Heart right ventricle (tissue), 16 donors: Measurements from ENCODE around the gene MTCL3. TPM values are rescaled to one million over a fixed set of nuclear protein-coding genes. Genes with fewer than 3 reads are reported as not detected.
"Not testable (repeated sequence)": the region's sequence is repeated elsewhere in the genome, so short reads cannot be mapped to it uniquely, and the experiment has no call there.

Source experiments
- ATAC-seq, 8 donors: fragments of 200-7000 bp; cut with Tn5 transposase; one replicate each; pipeline ENCODE4 v1.9.1; 2020; ENCODE audit warnings: mild to moderate bottlenecking in 8 of 8, moderate library complexity in 8 of 8, moderate number of reproducible peaks in 1 of 8
- DNase-seq, 2 donors: peaks; one replicate each; pipeline ENCODE4 v3.0.0-alpha.2; 2020
- H3K27ac ChIP-seq, 10 donors: fragments of 200-600 bp; sonication (generic) in 2 of 10; one replicate each; pipeline versions ENCODE4 v1.5.0 to v1.8.0; 2020 to 2022; ENCODE audit warnings: mild to moderate bottlenecking in 3 of 10
- H3K27me3 ChIP-seq, 7 donors: fragments of 200-600 bp; one replicate each; pipeline ENCODE4 v1.8.0; 2021 to 2022; ENCODE audit warnings: mild to moderate bottlenecking in 2 of 7
- H3K36me3 ChIP-seq, 9 donors: fragments of 200-600 bp; sonication (generic) in 1 of 9; one replicate each; pipeline versions ENCODE4 v1.5.0 to v1.8.0; 2020 to 2022; ENCODE audit warnings: mild to moderate bottlenecking in 2 of 9
- H3K4me1 ChIP-seq, 9 donors: fragments of 200-600 bp; sonication (generic) in 1 of 9; one replicate each; pipeline versions ENCODE4 v1.5.0 to v1.8.0; 2020 to 2022; ENCODE audit warnings: mild to moderate bottlenecking in 4 of 9
- H3K4me3 ChIP-seq, 10 donors: fragments of 200-600 bp; sonication (generic) in 2 of 10; one replicate each; pipeline versions ENCODE4 v1.5.0 to v1.8.0; 2020 to 2022; ENCODE audit warnings: mild to moderate bottlenecking in 7 of 10, moderate library complexity in 2 of 10
- H3K9me3 ChIP-seq, 11 donors: fragments of 200-600 bp in 10 of 11; sonication (generic) in 2 of 11; one replicate each; pipeline versions ENCODE4 v1.5.0 to v1.8.0; 2013 to 2022; ENCODE audit warnings: mild to moderate bottlenecking in 2 of 11, control low read depth in 1 of 11, moderate library complexity in 1 of 11
- CTCF ChIP-seq, 9 donors: fragments of 200-600 bp; sonication (generic) in 2 of 9; IDR thresholded peaks; one replicate each; pipeline versions ENCODE4 v1.5.0 to v1.8.0; 2021 to 2022; ENCODE audit warnings: antibody characterized with exemption in 9 of 9, mild to moderate bottlenecking in 5 of 9, moderate library complexity in 1 of 9
- WGBS, 2 donors: extraction: QIAGEN DNeasy Blood & Tissue Kit; methylation state at CpG; one replicate each; pipeline ENCODE4 v1.1.7; 2013; ENCODE audit warnings: inconsistent platforms in 1 of 2; 5-methylcytosine and 5-hydroxymethylcytosine counted together
- intact Hi-C, 10 donors: fragments of 100-400 bp; cut with DNase I; formaldehyde crosslinking; loops; one replicate each; pipeline versions ENCODE4 v1.11.1 to v1.14.2; 2022
- polyA plus RNA-seq, 2 donors: library from polyadenylated mRNA; stranded (reverse); fragments of 200-250 nt; gene quantifications; one replicate each; pipeline ENCODE4 v1.2.3, GENCODE V29; 2013
- total RNA-seq, 10 donors: library from RNA; stranded (reverse); fragmentation: NEBNext Ultra II Directional in 3 of 10; extraction: Animal tissue kit (Norgen Biotek cat#: 25700) in 3 of 10; gene quantifications; one replicate each; pipeline versions ENCODE4 v1.2.1 to v1.2.4, GENCODE V29; 2021 to 2023
- donor health status: Arrhythmogenic right ventricular cardiomyopathy.
- donor health status: ischemic (EF 13 %, LVEDD 7.1; RV severe dilation, severe dysfunction).
- donor health status: healthy with polysubstance abuse.
- donor health status: DM: no; HTN: yes; CAD: no.
- donor health status: DM: no; HTN: no; CAD: no.
- donor health status: ischemic (EF 25% LVEDD 6.9; RV normal size, moderate dysfunction).
- donor health status: ischemic (EF 25% LVEDD 5.7; RV mildly dilated, moderate dysfunction).
- donor health status: healthy.
- donor health status: DM: yes; HTN: yes; CAD: no.
- donor health status: Ischemic cardiomyopathy.
- donor health status: ischemic (EF 35%, LVEDD 5.7; RV mildly dilated, moderate dysfunction).
- donor health status: nonischemic (EF 11% LVEDD 7.7; RV severe dilation, severe dysfunction).
- donor health status: DM: yes; HTN: yes; CAD: no.
- donor health status: PGD.
- donor health status: ischemic (EF 29% LVEDD 5.4; RV normal size, mild dysfunction).
- donor health status: nonischemic (EF 23%, LVEDD 6.1; RV moderate dilation, normal function).

MTCL3 gene

GRCh38 chr6:127434651-127435050, 84.5 kb downstream of the MTCL3 start:
- intact Hi-C loops: no loop called here
- ATAC-seq (no peak), DNase-seq (no peak)
- H3K27me3 ChIP-seq: no peaks in the 10 kb centered on the region
- TF ChIP-seq CTCF (IDR thresholded peaks at IDR 0.05): no peak
- peaks cover 0 to 6% (median 0%) of the 10 kb centered on the region in 11 donors for H3K9me3 ChIP-seq
- no peak overlapping the region for H3K4me3 ChIP-seq
- no peak overlapping the region for H3K27ac ChIP-seq
- H3K4me1 ChIP-seq: no peaks in the 10 kb centered on the region
- H3K36me3 ChIP-seq: no peaks in the 10 kb centered on the region

DNA sequence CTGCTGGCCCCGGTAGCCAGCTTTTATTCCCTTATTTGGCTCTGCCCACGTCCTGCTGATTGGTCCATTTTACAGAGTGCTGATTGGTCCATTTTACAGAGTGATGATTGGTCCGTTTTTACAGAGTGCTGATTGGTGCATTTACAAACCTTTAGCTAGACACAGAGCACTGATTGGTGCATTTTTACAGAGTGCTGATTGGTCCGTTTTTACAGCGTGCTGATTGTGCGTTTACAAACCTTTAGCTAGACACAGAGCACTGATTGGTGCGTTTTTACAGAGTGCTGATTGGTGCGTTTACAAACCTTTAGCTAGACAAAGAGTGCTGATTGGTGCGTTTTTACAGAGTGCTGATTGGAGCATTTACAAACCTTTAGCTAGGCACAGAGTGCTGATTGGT, 90.6 kb downstream of the MTCL3 start:
- not testable (repeated sequence) for H3K36me3 ChIP-seq, H3K27me3 ChIP-seq, H3K27ac ChIP-seq, H3K4me3 ChIP-seq, ATAC-seq, DNase-seq, H3K4me1 ChIP-seq
- WGBS, 2 donors: 81 to 85% methylated on average over 9 of the region's 9 CpGs
- intact Hi-C loops: loop anchor here in 1 of 10 donors (10.0 kb wide), 1 partner anchor 124 kb away; no protein-coding TSS in a partner anchor
- peaks cover 0 to 12% (median 0%) of the 10 kb centered on the region in 11 donors for H3K9me3 ChIP-seq

DNA sequence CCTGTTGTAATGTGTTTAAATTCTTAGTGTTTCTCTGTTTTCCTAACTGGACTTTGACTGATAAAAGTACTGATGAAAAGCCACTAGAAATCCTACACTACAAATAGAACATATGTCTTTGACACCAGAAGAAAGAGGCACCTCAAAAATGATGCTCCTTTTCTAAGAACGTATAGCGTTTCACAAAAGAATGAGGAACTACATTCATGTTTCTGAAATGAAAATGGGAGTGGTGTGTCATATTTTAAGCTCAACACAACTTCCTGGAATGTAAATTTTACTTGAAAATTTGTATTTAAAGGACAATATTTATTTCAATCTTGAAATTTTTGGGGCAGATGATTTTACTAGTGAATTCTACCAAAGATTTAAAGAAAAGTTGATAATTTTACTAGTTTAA, 95.2 kb downstream of the MTCL3 start:
- H3K27ac ChIP-seq: no peak overlapping the region
- intact Hi-C loops: loop anchor here in 3 of 10 donors (5.0 to 10.0 kb wide), 2 partner anchors 119 to 122 kb away; no protein-coding TSS in a partner anchor

More for the DNA sequence above, 95.2 kb downstream of the MTCL3 start:
- no peak overlapping the region for H3K4me3 ChIP-seq
- DNase-seq (no peak), ATAC-seq (no peak)
- H3K27me3 ChIP-seq: no peaks in the 10 kb centered on the region
- H3K9me3 ChIP-seq: peaks cover 0 to 9% (median 0%) of the 10 kb centered on the region in 11 donors
- WGBS, 2 donors: 69 to 81% methylated on average over 2 of the region's 2 CpGs
- no peaks in the 10 kb centered on the region for H3K36me3 ChIP-seq
- no peak for TF ChIP-seq CTCF (IDR thresholded peaks at IDR 0.05)
- H3K4me1 ChIP-seq: peaks cover 0 to 15% (median 0%) of the 10 kb centered on the region in 9 donors

Other genes with a start within 250 kb of the MTCL3 start
- 10 to 100 TPM; 32.2 to 45.3 (median 38.2) TPM for gene ECHDC1, start 175.7 kb downstream of the MTCL3 start, total RNA-seq
- 10 to 100 TPM; 19.5 to 36.3 TPM for gene ECHDC1, start 175.7 kb downstream of the MTCL3 start, polyA plus RNA-seq
- 1 to 10 TPM in 7 of 10 donors, under 1 TPM in 3; 0.27 to 3.2 (median 1.3) TPM for gene KIAA0408, start 59.9 kb downstream of the MTCL3 start, total RNA-seq
- gene KIAA0408, start 59.9 kb downstream of the MTCL3 start, polyA plus RNA-seq: 1 to 10 TPM in 1 of 2 donors, under 1 TPM in 1; 0.38 to 1.5 TPM
- not detected for gene C6orf58, start 57.8 kb upstream of the MTCL3 start, total RNA-seq
- not detected for gene C6orf58, start 57.8 kb upstream of the MTCL3 start, polyA plus RNA-seq